HEK293T (cell line): ENCODE data around the gene TSPAN8.

ENCODE experiments used
- CTCF ChIA-PET: fragments of 350-600 bp; formaldehyde crosslinking; extraction: SDS; loops from one replicate; lab custom pipeline; 2021; ENCODE audit warnings: antibody characterized with exemption, inconsistent platforms; lab: Yijun Ruan, JAX
- POLR2A ChIA-PET: fragments of 350-600 bp; formaldehyde crosslinking; extraction: SDS; loops from one replicate; lab custom pipeline; 2020; ENCODE audit warnings: antibody characterized with exemption, inconsistent platforms; lab: Yijun Ruan, JAX
- DNase-seq: peaks from one replicate; pipeline ENCODE4 v3.0.0; 2012; ENCODE audit warnings: mixed read lengths; ENCODE audit errors: extremely low spot score
- ARNT ChIP-seq: fragments of 450-650 bp; IDR thresholded peaks from 2 replicates; pipeline ENCODE4 v1.6.1; 2017; ENCODE audit warnings: mild to moderate bottlenecking
- BHLHE40 ChIP-seq: fragments of 450-650 bp; IDR thresholded peaks from 2 replicates; pipeline ENCODE4 v1.6.1; 2016; ENCODE audit warnings: mild to moderate bottlenecking, moderate library complexity, borderline replicate concordance
- CTBP1 ChIP-seq: fragments of 450-650 bp; IDR thresholded peaks from 2 replicates; pipeline ENCODE4 v1.6.1; 2016; ENCODE audit warnings: borderline replicate concordance
- ELF4 ChIP-seq: fragments of 450-650 bp; IDR thresholded peaks from 2 replicates; pipeline ENCODE4 v1.6.1; 2017; ENCODE audit warnings: antibody characterized with exemption
- FOXA1 ChIP-seq: fragments of 450-650 bp; IDR thresholded peaks from 2 replicates; pipeline ENCODE4 v1.6.1; 2016; ENCODE audit warnings: mild to moderate bottlenecking
- FOXK2 ChIP-seq: fragments of 450-650 bp; IDR thresholded peaks from 2 replicates; pipeline ENCODE4 v1.6.1; 2016; ENCODE audit warnings: mild to moderate bottlenecking
- FOXM1 ChIP-seq: fragments of 450-650 bp; IDR thresholded peaks from 2 replicates; pipeline ENCODE4 v1.6.1; 2017; ENCODE audit warnings: mild to moderate bottlenecking, borderline replicate concordance
- HDGF ChIP-seq: fragments of 450-650 bp; IDR thresholded peaks from 2 replicates; pipeline ENCODE4 v1.6.1; 2017; ENCODE audit warnings: antibody characterized with exemption, borderline replicate concordance
- L3MBTL2 ChIP-seq: fragments of 450-650 bp; conservative IDR thresholded peaks from 2 replicates; pipeline ENCODE4 v1.6.1; 2016; ENCODE audit warnings: mild to moderate bottlenecking
- LEF1 ChIP-seq: fragments of 450-650 bp; IDR thresholded peaks from 2 replicates; pipeline ENCODE4 v1.6.1; 2017; ENCODE audit warnings: mild to moderate bottlenecking, borderline replicate concordance
- NFRKB ChIP-seq: fragments of 450-650 bp; IDR thresholded peaks from 2 replicates; pipeline ENCODE4 v1.6.1; 2016; ENCODE audit warnings: mild to moderate bottlenecking, moderate library complexity
- SP1 ChIP-seq: fragments of 450-650 bp; IDR thresholded peaks from 2 replicates; pipeline ENCODE4 v1.6.1; 2017
- SUZ12 ChIP-seq: fragments of 450-650 bp; IDR thresholded peaks from 2 replicates; pipeline ENCODE4 v1.6.1; 2016; ENCODE audit warnings: mild to moderate bottlenecking
- TARDBP ChIP-seq: fragments of 450-650 bp; IDR thresholded peaks from 2 replicates; pipeline ENCODE4 v1.6.1; 2016
- ZNF384 ChIP-seq: fragments of 450-650 bp; IDR thresholded peaks from 2 replicates; pipeline ENCODE4 v1.6.1; 2016
- TF ChIP-seq, protein P1 (sequence below): fragments of 450-650 bp; IDR thresholded peaks from 2 replicates; pipeline ENCODE4 v1.6.1; 2016

The TSPAN8 gene

DNA sequence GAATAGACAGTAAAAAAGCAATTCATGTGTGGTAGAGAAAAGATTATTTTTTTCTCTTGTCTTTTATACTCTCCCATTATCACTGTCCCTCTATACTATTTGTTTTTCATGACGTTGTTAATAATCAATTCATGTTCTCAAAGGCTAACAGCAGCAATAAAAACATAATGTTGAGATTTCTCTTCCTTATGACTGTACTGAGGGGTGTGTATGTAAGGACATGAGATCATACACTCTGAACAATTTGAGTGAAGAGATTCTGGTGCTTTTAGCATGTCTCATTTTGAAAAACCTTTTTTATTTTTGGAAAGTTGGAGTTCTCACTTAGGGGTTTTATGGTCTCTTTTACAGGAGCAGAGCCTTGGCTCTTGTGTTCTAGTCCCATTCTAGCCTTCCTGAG lies 3.8 kb upstream of the TSPAN8 start:
- TF ChIP-seq L3MBTL2 (no peak), SUZ12 (no peak), ELF4 (no peak), SP1 (no peak), FOXA1 (no peak), ZNF384 (no peak), FOXM1 (no peak), FOXK2 (no peak), TARDBP (no peak), LEF1 (no peak), NFRKB (no peak), CTBP1 (no peak), HDGF (no peak)
- TF ChIP-seq, protein P1, sequence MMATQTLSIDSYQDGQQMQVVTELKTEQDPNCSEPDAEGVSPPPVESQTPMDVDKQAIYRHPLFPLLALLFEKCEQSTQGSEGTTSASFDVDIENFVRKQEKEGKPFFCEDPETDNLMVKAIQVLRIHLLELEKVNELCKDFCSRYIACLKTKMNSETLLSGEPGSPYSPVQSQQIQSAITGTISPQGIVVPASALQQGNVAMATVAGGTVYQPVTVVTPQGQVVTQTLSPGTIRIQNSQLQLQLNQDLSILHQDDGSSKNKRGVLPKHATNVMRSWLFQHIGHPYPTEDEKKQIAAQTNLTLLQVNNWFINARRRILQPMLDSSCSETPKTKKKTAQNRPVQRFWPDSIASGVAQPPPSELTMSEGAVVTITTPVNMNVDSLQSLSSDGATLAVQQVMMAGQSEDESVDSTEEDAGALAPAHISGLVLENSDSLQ = no peak
- POLR2A ChIA-PET = no interaction called here
- CTCF ChIA-PET = no interaction called here
- DNase-seq = no peak

DNA sequence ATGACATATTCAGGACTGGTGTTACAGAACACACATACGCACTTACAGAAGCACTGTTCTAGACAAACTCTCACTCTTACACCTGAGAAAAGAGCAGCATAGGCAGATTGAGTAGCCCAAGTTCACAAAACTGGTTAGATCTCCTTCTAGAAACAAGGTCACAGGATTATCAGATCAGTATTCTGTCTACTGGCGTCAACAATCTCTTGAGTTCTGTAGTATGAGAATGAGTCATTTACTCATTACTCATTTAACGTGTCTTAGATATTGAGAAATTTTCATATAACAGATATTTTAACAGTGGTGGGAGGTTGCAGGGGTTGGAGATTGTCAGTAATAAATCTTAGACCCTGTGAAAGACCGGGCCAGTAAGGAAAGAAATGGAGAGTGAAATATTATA lies 2.8 kb upstream of the TSPAN8 start:
- CTCF ChIA-PET = no interaction called here
- POLR2A ChIA-PET = no interaction called here
- no peak for TF ChIP-seq ZNF384
- TF ChIP-seq LEF1 = no peak
- TF ChIP-seq CTBP1 = no peak
- no peak for TF ChIP-seq L3MBTL2
- TF ChIP-seq BHLHE40 = no peak
- TF ChIP-seq, protein P1 = no peak
- TF ChIP-seq SUZ12 = no peak
- no peak for TF ChIP-seq HDGF
- TF ChIP-seq ELF4 = no peak
- TF ChIP-seq NFRKB = no peak
- TF ChIP-seq FOXK2 = no peak
- TF ChIP-seq FOXM1 = no peak
- TF ChIP-seq SP1 = no peak
- TF ChIP-seq TARDBP = no peak
- TF ChIP-seq FOXA1 = no peak
- DNase-seq = no peak

DNA sequence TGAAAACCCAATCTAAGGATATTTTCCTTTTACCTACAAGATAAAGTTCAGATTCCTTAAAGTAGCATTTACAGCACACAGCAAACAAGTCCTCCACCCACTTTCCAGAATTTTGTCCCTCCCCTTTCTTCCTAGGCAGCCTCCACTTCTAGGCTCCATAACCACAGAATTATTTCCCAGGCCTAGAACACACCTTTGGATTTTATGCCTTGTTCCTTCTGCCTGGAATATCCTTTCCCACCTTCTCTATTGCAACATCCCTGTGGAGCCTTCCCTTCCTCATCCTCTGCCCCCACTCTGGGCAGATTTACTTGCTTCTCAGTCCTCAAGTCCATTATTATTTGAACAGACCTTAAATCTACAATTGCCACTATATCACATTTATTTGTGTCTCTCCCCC lies 2.1 kb upstream of the TSPAN8 start:
- DNase-seq = no peak
- POLR2A ChIA-PET = no interaction called here
- CTCF ChIA-PET = no interaction called here
- TF ChIP-seq FOXK2 (no peak), FOXM1 (no peak), ZNF384 (no peak), SUZ12 (no peak), TARDBP (no peak), SP1 (no peak), ARNT (no peak), BHLHE40 (no peak), NFRKB (no peak)
- TF ChIP-seq, protein P1 = no peak

DNA sequence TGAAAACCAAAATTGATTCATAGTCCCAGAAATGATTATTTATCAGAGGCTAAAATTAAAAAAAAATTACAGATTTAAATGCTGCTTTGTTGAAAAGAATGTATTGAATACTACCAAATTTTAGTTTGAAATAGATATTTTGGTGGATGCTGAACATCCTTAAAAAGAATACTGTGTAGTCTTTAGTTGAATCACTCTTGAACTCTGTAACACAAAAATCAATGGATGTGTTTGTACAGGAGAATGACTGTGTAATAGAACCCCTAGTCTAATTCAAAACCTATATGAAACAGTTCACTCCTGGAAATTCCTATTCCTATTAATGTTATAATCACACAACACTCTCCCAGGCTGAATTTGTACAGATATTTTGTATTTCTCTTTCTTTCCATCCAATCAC lies 1.5 kb upstream of the TSPAN8 start:
- ChIA-PET CTCF (no interaction called here), POLR2A (no interaction called here)
- no peak for DNase-seq
- TF ChIP-seq FOXK2 = no peak
- TF ChIP-seq FOXM1 = no peak
- TF ChIP-seq, protein P1 = no peak
- TF ChIP-seq BHLHE40 = no peak
- no peak for TF ChIP-seq CTBP1
- no peak for TF ChIP-seq LEF1
- TF ChIP-seq ZNF384 = no peak
- TF ChIP-seq SP1 = no peak
- TF ChIP-seq FOXA1 = no peak
- no peak for TF ChIP-seq TARDBP
- TF ChIP-seq ARNT = no peak
- TF ChIP-seq L3MBTL2 = no peak
- TF ChIP-seq ELF4 = no peak
- TF ChIP-seq NFRKB = no peak
- TF ChIP-seq HDGF = no peak
- TF ChIP-seq SUZ12 = no peak

DNA sequence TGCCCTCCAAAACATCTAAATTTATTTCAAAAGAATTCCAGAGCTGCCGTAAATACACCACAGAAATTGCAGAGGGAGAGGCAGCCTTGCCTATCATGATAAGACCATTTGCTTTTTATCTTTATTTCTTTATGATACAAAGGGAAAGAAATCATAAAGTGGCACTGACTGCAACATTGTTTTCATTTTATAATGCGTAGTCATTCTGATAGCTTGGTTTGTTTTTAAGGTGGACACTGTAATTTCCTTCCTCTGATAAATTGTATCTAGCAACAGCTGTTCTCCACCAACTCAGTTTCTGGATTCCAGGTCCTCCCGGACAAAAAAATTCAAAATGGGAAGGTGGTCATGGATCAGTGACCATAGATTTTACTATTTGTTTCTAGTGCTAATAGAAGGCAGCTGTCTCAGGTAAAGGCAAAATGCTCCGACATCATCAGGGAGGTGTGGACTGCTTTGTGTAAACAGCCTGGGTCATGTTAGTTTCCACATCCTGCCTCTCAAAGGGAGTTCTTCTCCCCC lies 623 bp upstream of the TSPAN8 start:
- ChIA-PET POLR2A (no interaction called here), CTCF (no interaction called here)
- TF ChIP-seq NFRKB = no peak
- no peak for TF ChIP-seq BHLHE40
- no peak for TF ChIP-seq FOXK2
- no peak for TF ChIP-seq TARDBP
- no peak for TF ChIP-seq CTBP1
- TF ChIP-seq L3MBTL2 = no peak
- TF ChIP-seq SP1 = no peak
- TF ChIP-seq ARNT = no peak
- TF ChIP-seq ELF4 = no peak
- TF ChIP-seq FOXA1 = no peak
- TF ChIP-seq, protein P1 = no peak
- TF ChIP-seq FOXM1 = no peak
- no peak for TF ChIP-seq LEF1
- no peak for TF ChIP-seq ZNF384
- no peak for DNase-seq
